H1 (cell line): ENCODE results near the gene FMNL2. TPM values are rescaled to one million over a fixed set of nuclear protein-coding genes. Genes with fewer than 3 reads are reported as not detected.

Source experiments
- CHD7 ChIP-seq: fragments of 300-600 bp; sonication (generic); IDR thresholded peaks from 2 replicates; pipeline ENCODE4 v1.7.1; 2012; ENCODE audit warnings: low read length, moderate library complexity, mild to moderate bottlenecking, inconsistent platforms; ENCODE audit not compliant: insufficient replicate concordance
- polyA plus RNA-seq, 7 experiments: library from polyadenylated mRNA; depleted of rRNA in 3 of 7; stranded (reverse) in 5 of 7; unstranded in 2 of 7; fragments of >200 nt in 5 of 7; fragments of 200-250 nt in 2 of 7; gene quantifications; 1 replicate in 5 of 7; 2 replicates in 1 of 7; 4 replicates in 1 of 7; pipeline versions ENCODE4 v1.2.1 to v1.2.3, GENCODE V29; 2011 to 2013; ENCODE audit warnings: missing spikeins in 2 of 7, mixed read lengths in 2 of 7
- total RNA-seq: library from RNA; stranded (reverse); fragmentation: NEBNext Ultra II Directional; extraction: Animal tissue kit (Norgen Biotek cat#: 25700); gene quantifications from 2 replicates; pipeline ENCODE4 v1.2.1, GENCODE V29; 2021

Gene FMNL2
- total and polyA plus RNA-seq, 2 of the 8 experiments (the other 6 are each of a cell fraction or from before 2014, with no cell fraction given): 15.5 to 45.1 TPM

- no peak for TF ChIP-seq CHD7
- TF ChIP-seq, all 59 proteins: peak for 0
Observed at GRCh38 chr2:152492131-152492530, 157.2 kb downstream of the FMNL2 start (continued).
